ENCODE measurements around the gene EGFL8.

DNA sequence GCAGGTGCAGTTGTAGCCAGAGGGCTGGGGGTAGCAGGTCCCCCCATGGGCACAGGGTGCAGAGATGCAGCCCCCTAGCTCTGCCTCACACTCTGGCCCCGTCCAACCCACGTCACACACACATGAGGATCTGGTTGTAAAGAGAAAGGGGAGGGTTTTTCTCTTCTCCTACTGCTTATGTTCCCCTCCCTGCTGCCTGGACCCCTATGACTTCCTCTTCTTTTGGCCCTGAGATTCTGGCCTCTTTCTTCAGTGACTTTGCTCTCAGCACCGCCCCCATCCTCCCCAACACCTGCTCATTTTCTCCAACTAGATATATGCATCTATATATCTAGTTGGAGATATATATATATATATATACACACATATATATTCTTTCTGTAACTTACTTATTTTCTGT is 49.7 kb downstream of the EGFL8 start:
- TF ChIP-seq, protein P1, sequence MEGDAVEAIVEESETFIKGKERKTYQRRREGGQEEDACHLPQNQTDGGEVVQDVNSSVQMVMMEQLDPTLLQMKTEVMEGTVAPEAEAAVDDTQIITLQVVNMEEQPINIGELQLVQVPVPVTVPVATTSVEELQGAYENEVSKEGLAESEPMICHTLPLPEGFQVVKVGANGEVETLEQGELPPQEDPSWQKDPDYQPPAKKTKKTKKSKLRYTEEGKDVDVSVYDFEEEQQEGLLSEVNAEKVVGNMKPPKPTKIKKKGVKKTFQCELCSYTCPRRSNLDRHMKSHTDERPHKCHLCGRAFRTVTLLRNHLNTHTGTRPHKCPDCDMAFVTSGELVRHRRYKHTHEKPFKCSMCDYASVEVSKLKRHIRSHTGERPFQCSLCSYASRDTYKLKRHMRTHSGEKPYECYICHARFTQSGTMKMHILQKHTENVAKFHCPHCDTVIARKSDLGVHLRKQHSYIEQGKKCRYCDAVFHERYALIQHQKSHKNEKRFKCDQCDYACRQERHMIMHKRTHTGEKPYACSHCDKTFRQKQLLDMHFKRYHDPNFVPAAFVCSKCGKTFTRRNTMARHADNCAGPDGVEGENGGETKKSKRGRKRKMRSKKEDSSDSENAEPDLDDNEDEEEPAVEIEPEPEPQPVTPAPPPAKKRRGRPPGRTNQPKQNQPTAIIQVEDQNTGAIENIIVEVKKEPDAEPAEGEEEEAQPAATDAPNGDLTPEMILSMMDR (IDR thresholded peaks at IDR 0.05): no peak
- no peak for TF ChIP-seq POLR2A (IDR thresholded peaks at IDR 0.05)
